Mesendoderm (in vitro differentiated cells): ENCODE results near the gene CSHL1.

ENCODE experiments used
- DNase-seq: peaks from one replicate; pipeline ENCODE4 v3.0.0; 2013
- H2AK5ac ChIP-seq: 2 replicates; pipeline ENCODE4 v1.6.1; 2013; ENCODE audit warnings: low read length, inconsistent platforms
- H2BK120ac ChIP-seq: 2 replicates; pipeline ENCODE4 v1.6.1; 2013; ENCODE audit warnings: low read depth, mild to moderate bottlenecking, low read length, moderate library complexity, mixed read lengths
- H2BK15ac ChIP-seq: replicated peaks from 2 replicates; pipeline ENCODE4 v1.6.1; 2013; ENCODE audit warnings: low read depth, mild to moderate bottlenecking, moderate library complexity
- H2BK5ac ChIP-seq: 2 replicates; pipeline ENCODE4 v1.6.1; 2013; ENCODE audit warnings: low read length, inconsistent platforms
- H3K18ac ChIP-seq: 2 replicates; pipeline ENCODE4 v1.6.1; 2013; ENCODE audit warnings: mild to moderate bottlenecking, low read length, mixed read lengths
- H3K23ac ChIP-seq: one replicate; pipeline ENCODE4 v1.6.1; 2013; ENCODE audit warnings: low read length
- H3K27ac ChIP-seq: 2 replicates; pipeline ENCODE4 v1.5.1; 2013; ENCODE audit warnings: low read depth, mild to moderate bottlenecking, inconsistent platforms, low read length, moderate library complexity
- H3K27me3 ChIP-seq: 2 replicates; pipeline ENCODE4 v1.6.1; 2013; ENCODE audit warnings: low read length, control low read depth, mild to moderate bottlenecking, inconsistent platforms; ENCODE audit not compliant: insufficient read depth, poor library complexity
- H3K36me3 ChIP-seq: 2 replicates; pipeline ENCODE4 v1.6.1; 2013; ENCODE audit warnings: low read length, inconsistent platforms; ENCODE audit not compliant: control insufficient read depth, insufficient read depth
- H3K4ac ChIP-seq: one replicate; pipeline ENCODE4 v1.6.1; 2013; ENCODE audit warnings: low read depth, mild to moderate bottlenecking, low read length, moderate library complexity
- H3K4me1 ChIP-seq: 2 replicates; pipeline ENCODE4 v1.6.1; 2013; ENCODE audit warnings: low read depth, low read length, inconsistent platforms; ENCODE audit not compliant: control insufficient read depth
- H3K4me2 ChIP-seq: 2 replicates; pipeline ENCODE4 v1.6.1; 2013; ENCODE audit warnings: low read length
- H3K4me3 ChIP-seq: 2 replicates; pipeline ENCODE4 v1.5.1; 2013; ENCODE audit warnings: mild to moderate bottlenecking, low read length
- H3K56ac ChIP-seq: one replicate; pipeline ENCODE4 v1.6.1; 2013; ENCODE audit warnings: low read length
- H3K79me1 ChIP-seq: 2 replicates; pipeline ENCODE4 v1.6.1; 2013; ENCODE audit warnings: low read length, inconsistent platforms
- H3K79me2 ChIP-seq: 2 replicates; pipeline ENCODE4 v1.6.1; 2013; ENCODE audit warnings: mild to moderate bottlenecking, low read length; ENCODE audit not compliant: control insufficient read depth, insufficient read depth
- H3K9ac ChIP-seq: 2 replicates; pipeline ENCODE4 v1.6.1; 2013; ENCODE audit warnings: low read length, inconsistent platforms
- H4K5ac ChIP-seq: one replicate; pipeline ENCODE4 v1.6.1; 2013; ENCODE audit warnings: low read length
- H4K8ac ChIP-seq: one replicate; pipeline ENCODE4 v1.6.1; 2013; ENCODE audit warnings: low read depth, mild to moderate bottlenecking, control low read depth, low read length, moderate library complexity
- WGBS: extraction: QIAGEN DNeasy Blood & Tissue Kit; methylation state at CpG from one replicate; pipeline ENCODE4 v1.1.7; 2013; ENCODE audit warnings: low lambda C conversion rate, missing lambda C conversion rate; ENCODE audit not compliant: insufficient coverage; ENCODE audit errors: extremely low coverage; 5-methylcytosine and 5-hydroxymethylcytosine counted together

Gene CSHL1

GRCh38 chr17:63930951-63931575, 20.0 kb upstream of the CSHL1 start:
- Histone ChIP-seq H3K79me1 (no peaks in the 10 kb centered on the region), H3K79me2 (no peaks in the 10 kb centered on the region), H3K4me3 (no peak overlapping the region), H2BK5ac (no peak overlapping the region), H3K27me3 (no peaks in the 10 kb centered on the region), H3K4ac (no peak overlapping the region), H3K18ac (no peak overlapping the region), H3K23ac (no peak overlapping the region), H2BK15ac (no peak overlapping the region), H3K56ac (no peak overlapping the region), H3K36me3 (no peaks in the 10 kb centered on the region), H3K27ac (no peak overlapping the region), H3K4me2 (no peak overlapping the region), H2BK120ac (no peak overlapping the region), H3K4me1 (no peaks in the 10 kb centered on the region), H3K9ac (no peak overlapping the region), H2AK5ac (no peak overlapping the region), H4K8ac (no peak overlapping the region), H4K5ac (no peak overlapping the region)
- no CpG with 5 or more reads among the region's 16 CpGs for WGBS
- peak; percentile 51 for DNase-seq

GRCh38 chr17:63929860-63930766, 19.1 kb upstream of the CSHL1 start:
- DNase-seq: no peak
- no peak overlapping the region for H3K4me2 ChIP-seq
- H3K4me1 ChIP-seq: no peaks in the 10 kb centered on the region
- no peaks in the 10 kb centered on the region for H3K36me3 ChIP-seq
- no peak overlapping the region for H3K23ac ChIP-seq
- no peak overlapping the region for H2BK5ac ChIP-seq
- no peaks in the 10 kb centered on the region for H3K27me3 ChIP-seq
- H3K18ac ChIP-seq: no peak overlapping the region
- no peak overlapping the region for H3K4me3 ChIP-seq
- H3K4ac ChIP-seq: no peak overlapping the region
- H3K79me2 ChIP-seq: no peaks in the 10 kb centered on the region
- H4K8ac ChIP-seq: no peak overlapping the region
- no peak overlapping the region for H3K56ac ChIP-seq
- no peak overlapping the region for H2BK15ac ChIP-seq
- no peak overlapping the region for H2AK5ac ChIP-seq
- H2BK120ac ChIP-seq: no peak overlapping the region
- WGBS: no CpG with 5 or more reads among the region's 24 CpGs
- no peak overlapping the region for H3K27ac ChIP-seq
- H4K5ac ChIP-seq: no peak overlapping the region
- H3K9ac ChIP-seq: no peak overlapping the region
- no peaks in the 10 kb centered on the region for H3K79me1 ChIP-seq

- Histone ChIP-seq H2BK5ac (no peak overlapping the region), H3K27ac (no peak overlapping the region), H3K9ac (no peak overlapping the region), H3K56ac (no peak overlapping the region), H4K8ac (no peak overlapping the region), H3K79me2 (no peaks in the 10 kb centered on the region), H3K23ac (no peak overlapping the region), H3K4me1 (no peaks in the 10 kb centered on the region), H3K4me3 (no peak overlapping the region), H3K4me2 (no peak overlapping the region), H3K79me1 (no peaks in the 10 kb centered on the region), H2AK5ac (no peak overlapping the region), H3K36me3 (no peaks in the 10 kb centered on the region), H3K18ac (no peak overlapping the region), H2BK15ac (no peak overlapping the region), H3K27me3 (no peaks in the 10 kb centered on the region), H2BK120ac (no peak overlapping the region), H4K5ac (no peak overlapping the region), H3K4ac (no peak overlapping the region)
- no CpG with 5 or more reads among the region's 10 CpGs for WGBS
- DNase-seq: no peak
Observed at GRCh38 chr17:63928966-63929695, 18.1 kb upstream of the CSHL1 start.

- Histone ChIP-seq H3K4me2 (no peak overlapping the region), H3K9ac (no peak overlapping the region), H3K4ac (no peak overlapping the region), H3K23ac (no peak overlapping the region), H4K5ac (no peak overlapping the region), H3K18ac (no peak overlapping the region), H3K27me3 (no peaks in the 10 kb centered on the region), H2BK5ac (no peak overlapping the region), H2AK5ac (no peak overlapping the region), H3K27ac (no peak overlapping the region), H3K79me2 (no peaks in the 10 kb centered on the region), H3K4me1 (no peaks in the 10 kb centered on the region), H2BK120ac (no peak overlapping the region), H3K4me3 (no peak overlapping the region), H3K36me3 (no peaks in the 10 kb centered on the region), H4K8ac (no peak overlapping the region), H3K56ac (no peak overlapping the region), H2BK15ac (no peak overlapping the region), H3K79me1 (no peaks in the 10 kb centered on the region)
- WGBS: no CpG with 5 or more reads among the region's 10 CpGs
- no peak for DNase-seq
Observed at GRCh38 chr17:63928172-63928666, 17.2 kb upstream of the CSHL1 start.

- H3K9ac ChIP-seq: no peak overlapping the region
- no peak overlapping the region for H3K18ac ChIP-seq
- H4K8ac ChIP-seq: no peak overlapping the region
- no peaks in the 10 kb centered on the region for H3K79me1 ChIP-seq
- H2BK15ac ChIP-seq: no peak overlapping the region
- no peak overlapping the region for H3K4me2 ChIP-seq
- no peak overlapping the region for H3K4ac ChIP-seq
- no CpG with 5 or more reads among the region's 8 CpGs for WGBS
- H3K79me2 ChIP-seq: no peaks in the 10 kb centered on the region
- no peak overlapping the region for H3K56ac ChIP-seq
- H4K5ac ChIP-seq: no peak overlapping the region
- H2AK5ac ChIP-seq: no peak overlapping the region
- H3K23ac ChIP-seq: no peak overlapping the region
- H3K27ac ChIP-seq: no peak overlapping the region
- H3K27me3 ChIP-seq: no peaks in the 10 kb centered on the region
- H3K4me3 ChIP-seq: no peak overlapping the region
- DNase-seq: no peak
- H2BK5ac ChIP-seq: no peak overlapping the region
- H2BK120ac ChIP-seq: no peak overlapping the region
- no peaks in the 10 kb centered on the region for H3K4me1 ChIP-seq
- H3K36me3 ChIP-seq: no peaks in the 10 kb centered on the region
Observed at GRCh38 chr17:63927464-63928171, 16.6 kb upstream of the CSHL1 start.
